NK-92 treated with Interleukin-12 subunit alpha and Interleukin-12 subunit beta, amount 100 ng/mL, for 24 hours (cell line): ENCODE measurements around the gene ZBED4.
"Not testable (repeated sequence)": the region's sequence is repeated elsewhere in the genome, so short reads cannot be mapped to it uniquely, and the experiment has no call there.

Experiments used
- DNase-seq: peaks from one replicate; lab custom pipeline; 2025; lab: John Stamatoyannopoulos, UW

Gene ZBED4, protein sequence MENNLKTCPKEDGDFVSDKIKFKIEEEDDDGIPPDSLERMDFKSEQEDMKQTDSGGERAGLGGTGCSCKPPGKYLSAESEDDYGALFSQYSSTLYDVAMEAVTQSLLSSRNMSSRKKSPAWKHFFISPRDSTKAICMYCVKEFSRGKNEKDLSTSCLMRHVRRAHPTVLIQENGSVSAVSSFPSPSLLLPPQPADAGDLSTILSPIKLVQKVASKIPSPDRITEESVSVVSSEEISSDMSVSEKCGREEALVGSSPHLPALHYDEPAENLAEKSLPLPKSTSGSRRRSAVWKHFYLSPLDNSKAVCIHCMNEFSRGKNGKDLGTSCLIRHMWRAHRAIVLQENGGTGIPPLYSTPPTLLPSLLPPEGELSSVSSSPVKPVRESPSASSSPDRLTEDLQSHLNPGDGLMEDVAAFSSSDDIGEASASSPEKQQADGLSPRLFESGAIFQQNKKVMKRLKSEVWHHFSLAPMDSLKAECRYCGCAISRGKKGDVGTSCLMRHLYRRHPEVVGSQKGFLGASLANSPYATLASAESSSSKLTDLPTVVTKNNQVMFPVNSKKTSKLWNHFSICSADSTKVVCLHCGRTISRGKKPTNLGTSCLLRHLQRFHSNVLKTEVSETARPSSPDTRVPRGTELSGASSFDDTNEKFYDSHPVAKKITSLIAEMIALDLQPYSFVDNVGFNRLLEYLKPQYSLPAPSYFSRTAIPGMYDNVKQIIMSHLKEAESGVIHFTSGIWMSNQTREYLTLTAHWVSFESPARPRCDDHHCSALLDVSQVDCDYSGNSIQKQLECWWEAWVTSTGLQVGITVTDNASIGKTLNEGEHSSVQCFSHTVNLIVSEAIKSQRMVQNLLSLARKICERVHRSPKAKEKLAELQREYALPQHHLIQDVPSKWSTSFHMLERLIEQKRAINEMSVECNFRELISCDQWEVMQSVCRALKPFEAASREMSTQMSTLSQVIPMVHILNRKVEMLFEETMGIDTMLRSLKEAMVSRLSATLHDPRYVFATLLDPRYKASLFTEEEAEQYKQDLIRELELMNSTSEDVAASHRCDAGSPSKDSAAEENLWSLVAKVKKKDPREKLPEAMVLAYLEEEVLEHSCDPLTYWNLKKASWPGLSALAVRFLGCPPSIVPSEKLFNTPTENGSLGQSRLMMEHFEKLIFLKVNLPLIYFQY

DNA sequence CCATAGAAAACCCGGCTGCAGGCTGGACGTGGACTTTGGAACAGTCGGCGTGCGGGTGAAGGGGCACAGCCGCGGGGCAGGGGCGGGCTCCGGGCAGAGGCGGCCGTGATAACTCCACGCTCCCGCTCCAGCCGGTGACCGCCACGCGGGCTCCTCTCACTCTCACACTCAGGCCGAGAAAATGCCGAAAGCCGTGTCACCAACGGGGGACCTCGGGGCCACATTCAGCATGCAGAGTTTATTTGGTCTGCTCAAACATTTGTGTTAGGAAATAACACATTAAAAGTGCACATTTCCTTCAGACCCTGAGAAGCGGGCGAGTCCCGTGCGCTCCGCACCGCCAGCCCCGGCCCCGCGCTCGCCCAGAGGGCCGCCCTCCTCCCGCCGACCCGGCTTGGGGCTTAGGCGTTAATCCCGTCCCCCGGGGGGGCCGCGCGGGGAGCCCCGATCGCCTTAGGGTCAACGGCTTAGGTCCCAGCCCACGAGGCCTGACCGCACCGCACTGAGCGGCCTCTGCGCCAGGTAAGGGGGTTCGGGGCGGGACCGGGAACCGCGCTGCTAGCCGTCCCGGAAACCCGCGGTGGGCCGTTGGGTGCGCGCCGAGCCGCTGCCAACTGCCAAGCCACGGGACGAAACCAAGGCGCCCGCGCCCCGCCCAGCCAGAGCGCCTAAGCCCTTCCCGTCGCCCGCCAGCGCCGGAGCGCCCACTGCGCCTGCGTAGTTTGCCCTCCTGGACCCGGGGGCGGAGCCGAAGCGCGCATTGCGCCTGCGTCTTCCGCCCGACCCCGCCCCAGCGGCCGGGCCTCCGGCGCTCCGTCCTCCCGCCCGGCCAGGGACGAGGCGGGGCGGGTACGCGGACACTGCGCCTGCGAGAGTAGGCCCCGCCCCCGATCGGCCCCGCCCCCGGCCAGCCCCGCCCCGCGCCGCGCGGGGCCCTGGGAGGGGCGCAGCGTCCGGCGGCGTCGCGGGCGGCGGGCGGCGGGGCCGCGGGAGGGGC, at the start of gene ZBED4:
ZBED4 (plus strand) TSS at position 947 of the 997 bp plus-strand sequence. CDS start 29,819 bp downstream, outside the sequence.
- DNase-seq: peak; percentile 94

DNA sequence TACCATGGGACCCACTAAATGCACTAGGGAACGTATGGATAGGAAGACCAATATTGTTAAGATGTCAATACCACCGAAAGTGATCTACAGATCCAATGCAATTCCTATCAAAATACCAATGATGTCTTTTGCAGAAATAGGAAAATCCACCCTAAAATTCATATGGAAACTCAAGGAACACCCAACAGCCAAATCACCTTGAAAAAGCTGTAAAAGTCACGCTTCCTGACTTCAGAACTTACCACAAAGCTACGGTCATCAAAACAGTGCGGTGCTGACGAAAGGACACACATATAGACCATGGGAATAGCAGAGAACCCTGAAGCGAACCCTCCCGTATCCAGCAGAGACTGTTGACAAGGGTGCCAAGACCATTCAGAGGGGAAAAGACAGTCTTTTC, 46.5 kb upstream of the ZBED4 start:
- DNase-seq: no peak

DNA sequence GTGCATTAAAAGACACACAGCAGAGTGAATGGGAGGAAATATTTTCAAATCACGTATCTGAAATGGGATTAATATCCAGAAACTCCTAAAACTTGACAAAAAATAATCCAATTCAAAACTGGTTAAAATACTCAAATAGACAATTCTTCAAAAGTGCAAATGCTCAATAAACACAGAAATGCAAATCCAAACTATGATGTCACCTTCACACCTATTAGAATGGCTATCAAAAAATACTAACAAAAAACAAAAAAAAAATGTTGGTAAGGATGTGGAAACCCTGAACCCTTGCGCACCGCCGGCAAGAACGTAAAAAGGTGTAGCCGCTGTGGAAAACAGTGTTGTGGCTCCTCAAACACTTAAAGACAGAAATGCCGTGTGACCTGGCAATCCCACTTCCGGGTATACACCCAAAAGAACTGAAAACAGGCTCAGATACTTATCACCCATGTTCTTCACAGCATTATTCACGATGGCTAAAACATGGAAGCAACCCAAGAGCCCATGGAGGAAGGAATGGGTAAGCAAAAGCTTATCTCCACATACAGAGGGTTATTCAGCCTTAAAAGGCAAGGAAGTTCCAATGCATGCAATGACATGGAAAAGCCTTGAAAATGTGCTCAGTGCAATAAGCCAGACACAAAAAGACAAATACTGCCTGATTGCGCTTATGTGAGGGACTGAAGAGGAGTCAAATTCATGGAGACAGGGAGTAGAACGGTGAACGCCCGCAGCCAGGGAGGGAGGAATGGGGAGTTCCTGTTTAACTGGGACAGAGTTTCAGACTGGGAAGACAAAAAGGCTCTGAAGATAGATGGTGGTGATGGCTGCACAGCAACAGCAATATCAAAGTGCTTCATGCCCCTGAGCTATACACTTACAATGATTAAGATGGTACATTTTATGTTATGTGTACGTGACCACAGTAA, 45.6 kb upstream of the ZBED4 start:
- DNase-seq: no peak

DNA sequence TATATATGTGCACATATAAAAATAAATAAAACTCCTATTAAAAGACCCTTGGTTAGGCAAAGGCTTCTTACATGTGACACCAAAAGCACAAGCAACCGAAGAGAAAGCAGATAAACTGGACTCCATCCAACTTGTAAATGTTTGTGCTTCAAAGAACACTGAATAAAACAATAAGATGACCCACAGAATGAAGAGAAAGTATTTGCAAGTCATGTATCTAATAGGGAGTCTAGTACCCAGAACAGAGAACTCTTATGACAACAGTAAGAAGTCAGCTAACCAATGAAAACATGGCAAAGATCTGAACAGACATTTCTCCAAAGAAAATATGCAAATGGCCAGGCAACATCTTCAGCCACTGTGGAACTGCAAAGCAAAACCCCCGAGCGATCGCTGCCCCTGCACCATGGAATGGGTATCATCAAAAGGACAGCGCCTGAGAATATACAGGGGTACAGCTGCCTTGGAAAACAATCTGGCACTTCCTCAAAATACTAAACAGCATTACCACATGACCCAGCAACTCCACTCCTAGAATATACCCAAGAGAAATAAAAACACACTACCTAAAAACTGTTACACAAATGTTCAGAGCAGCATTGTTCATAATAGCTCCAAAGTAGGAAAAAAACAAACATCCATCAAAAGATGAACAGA, 43.2 kb upstream of the ZBED4 start:
- no peak for DNase-seq

DNA sequence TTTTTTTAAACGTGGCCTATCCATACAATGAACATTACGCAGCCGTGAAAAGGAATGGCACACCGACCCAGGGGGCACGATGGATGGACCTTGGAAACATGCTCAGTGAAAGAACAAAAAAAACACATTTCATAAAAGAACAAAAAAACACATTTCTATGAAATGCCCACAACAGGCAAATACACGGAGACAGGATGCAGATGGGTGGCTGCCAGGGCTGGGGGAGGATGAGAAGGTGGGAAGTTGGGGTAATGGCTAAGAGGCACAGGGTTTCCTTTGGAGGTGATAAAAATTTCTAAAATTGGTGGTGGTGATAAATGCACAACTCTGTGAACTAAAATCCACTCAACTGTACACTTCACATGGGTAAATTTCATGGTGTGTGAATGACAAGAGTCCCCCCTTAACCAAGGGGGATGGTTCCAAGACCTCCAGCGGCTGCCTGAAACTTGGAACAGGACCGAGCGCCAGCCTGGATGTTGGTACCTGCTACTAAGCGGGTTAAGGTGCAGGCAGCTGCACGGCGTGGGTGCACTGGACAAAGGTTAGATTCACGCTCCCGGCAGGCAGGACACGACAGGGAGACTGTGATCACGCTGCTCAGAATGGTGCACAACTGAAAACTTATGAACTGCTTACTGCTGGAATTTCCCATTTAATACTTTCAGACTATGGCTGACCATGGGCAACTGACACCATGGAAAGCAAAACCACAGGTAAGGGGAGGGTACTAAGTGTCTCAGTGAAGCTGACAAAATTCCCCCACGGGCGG, 42.4 kb upstream of the ZBED4 start:
- DNase-seq: no peak

DNA sequence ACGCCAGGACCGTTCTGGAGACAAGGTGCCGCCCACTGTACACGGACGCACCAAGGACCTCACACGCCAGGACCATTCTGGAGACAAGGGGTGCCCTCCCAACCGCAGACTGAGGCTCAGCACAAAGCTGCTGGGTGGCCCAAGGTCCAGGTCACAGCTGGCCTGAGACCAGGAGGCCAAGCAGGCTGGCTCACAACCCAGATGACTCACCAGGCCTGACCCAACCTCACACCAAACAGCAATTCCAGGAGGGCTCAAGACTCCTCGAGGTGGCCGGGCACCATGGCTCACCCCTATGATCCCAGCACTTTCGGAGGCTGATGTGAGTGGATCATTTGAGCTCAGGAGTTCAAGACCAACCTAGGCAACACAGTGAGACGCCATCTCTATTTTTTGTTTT, 40.8 kb upstream of the ZBED4 start:
- DNase-seq: no peak

DNA sequence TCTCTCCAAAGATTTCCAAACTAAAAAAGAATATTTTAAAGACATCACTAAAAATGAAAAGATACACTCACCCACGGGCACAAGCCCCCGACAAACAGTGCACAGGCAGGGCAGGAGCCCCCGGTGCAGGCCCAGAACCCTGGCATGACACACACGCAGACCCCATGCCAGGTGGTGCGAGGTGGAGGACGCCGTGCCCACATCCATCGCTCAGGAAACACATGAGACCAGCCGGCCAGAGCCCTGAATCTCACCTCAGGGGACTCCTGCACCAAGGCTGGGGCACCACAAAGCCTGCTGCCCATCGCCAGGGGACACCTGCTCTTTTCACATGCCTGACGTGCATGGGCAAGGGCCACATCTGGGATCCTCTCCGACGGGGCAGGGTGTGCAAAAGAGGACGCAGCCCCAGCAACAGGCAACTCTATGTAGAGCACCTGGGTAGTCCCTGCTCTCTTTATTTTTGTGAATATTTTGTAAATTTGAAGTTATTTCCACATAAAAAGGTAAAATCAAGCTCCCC, 39.4 kb upstream of the ZBED4 start:
- DNase-seq: no peak

DNA sequence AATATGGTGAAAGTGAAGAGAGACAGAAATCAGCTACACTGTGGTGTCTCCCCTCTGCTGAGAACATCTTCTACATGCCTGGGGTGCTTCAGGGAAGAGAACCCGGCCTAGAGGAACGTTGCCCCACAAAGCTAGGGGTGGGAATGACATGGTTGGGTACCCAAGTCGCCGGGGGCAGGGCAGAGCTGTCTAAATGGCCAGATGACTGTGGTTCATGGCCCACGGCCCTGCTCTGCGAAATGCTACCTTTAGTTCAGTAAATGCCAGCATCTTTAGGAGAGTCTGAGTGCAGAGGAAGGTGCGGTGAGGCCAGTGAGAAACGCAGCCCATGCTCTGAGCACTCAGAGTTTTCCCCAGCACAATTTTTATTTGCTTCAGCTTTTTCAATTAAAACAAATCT, 38.8 kb upstream of the ZBED4 start:
- no peak for DNase-seq

DNA sequence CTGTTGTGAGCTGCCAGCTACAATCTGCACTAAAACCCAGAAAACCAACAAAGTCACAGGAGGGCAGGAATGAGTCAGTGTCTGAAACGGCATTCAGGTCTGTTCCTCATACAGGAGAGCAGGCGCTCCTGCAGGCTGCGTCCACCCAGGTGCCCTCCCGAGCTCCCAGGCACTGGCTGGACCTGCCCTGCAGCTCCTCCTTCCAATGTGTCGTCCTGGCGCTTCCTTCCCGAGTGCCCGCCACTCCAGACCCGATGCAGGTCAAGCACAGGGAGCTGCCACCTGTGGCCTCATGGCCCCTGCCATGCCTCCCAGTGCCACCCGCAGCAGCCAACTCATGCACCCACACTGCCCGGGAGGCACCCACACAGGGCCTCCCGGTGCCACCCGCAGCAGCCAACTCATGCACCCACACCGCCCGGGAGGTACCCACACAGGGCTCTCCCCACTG, 38.0 kb upstream of the ZBED4 start:
- no peak for DNase-seq

DNA sequence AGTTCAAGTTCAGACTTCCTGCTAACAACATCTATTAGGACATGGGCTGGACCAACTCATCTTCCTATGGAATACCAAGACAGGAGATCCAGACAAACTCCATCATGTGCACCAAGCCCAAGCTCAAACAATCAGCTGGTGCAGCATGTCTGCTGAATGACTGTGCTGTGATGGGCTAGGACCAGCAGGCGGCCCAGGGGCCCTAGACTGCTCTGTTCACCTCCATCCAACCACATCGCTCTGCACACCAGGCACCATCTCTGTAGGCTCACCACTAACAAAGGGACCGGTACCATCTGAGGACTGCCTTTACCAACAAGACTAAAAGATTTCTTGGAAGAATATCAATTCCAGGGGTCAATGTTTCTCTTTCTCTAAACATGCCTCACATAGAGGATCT, 36.3 kb upstream of the ZBED4 start:
- DNase-seq: no peak

DNA sequence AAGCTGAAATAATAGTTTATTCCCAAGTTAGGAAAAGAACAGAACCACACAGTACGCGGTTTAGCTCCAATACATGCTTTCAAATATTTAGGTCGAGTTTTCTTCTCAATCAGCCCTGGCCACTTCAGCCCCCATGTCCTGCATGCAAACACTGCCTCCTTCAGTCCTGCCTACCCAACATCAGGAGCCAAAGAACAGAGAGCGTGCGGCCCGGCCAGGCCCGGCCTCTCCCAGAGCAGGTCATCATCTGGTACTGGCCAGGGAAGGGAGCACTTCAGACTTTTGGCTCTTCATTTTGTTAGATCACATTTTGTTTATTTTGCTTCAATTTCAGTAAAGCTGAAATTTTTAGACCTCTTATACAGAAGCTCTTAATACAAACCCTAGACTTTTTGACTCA, 32.7 kb upstream of the ZBED4 start:
- no peak for DNase-seq

DNA sequence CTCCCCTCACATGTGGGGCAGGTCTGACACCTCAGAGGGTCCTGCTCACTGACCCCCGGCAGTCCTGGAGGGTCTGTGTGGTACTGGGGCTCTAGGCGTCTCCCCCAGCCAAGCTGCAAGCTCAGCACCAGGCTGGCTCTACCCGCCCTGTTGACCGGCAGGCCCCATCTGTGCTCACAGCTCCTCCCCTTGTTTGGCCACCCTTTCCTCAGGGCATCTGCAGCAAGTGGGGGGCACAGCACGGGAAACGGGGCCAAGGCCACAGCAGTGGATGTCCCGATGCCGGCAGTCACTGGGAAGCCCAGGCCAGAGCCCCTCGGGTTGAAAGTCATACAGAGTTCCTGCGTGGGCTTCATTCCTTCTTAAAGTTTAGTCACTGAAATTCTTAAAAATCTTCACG, 31.9 kb upstream of the ZBED4 start:
- DNase-seq: not testable (repeated sequence)

DNA sequence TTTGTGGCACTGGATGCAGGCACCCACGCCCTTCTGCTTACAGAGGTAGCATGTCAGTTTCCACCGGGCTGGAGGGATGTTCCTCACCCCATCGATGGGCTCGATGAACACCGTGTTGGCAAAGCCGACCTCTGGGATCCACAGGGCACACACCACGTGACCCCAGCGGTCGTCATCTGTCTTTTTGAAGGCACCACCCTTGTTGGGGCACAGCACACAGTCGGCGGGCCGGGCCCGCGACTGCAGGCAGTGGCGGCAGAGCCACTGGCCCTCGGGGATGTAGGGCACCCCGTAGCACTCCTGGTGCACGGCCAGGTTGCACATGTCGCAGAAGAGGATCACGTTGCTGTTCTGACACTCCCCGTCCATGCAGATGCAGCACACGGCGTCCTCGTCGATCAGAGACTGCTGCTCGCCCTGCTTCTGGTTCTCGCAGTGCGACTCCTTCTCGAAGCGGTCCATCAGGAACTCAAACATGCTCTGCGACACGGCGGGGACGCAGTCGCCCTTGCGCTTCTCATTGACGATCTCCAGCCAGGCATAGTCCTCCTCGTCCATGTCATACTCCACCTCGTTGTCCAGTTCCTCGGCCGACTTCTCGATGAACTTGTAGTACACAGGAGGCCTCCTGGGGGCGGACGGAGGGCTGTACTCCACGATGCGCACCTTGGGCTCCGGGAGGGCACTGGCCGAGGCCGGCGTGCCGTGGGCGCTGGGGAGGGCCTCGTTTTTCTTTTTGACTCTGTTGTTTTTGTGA, 30.2 kb upstream of the ZBED4 start:
- no peak for DNase-seq

DNA sequence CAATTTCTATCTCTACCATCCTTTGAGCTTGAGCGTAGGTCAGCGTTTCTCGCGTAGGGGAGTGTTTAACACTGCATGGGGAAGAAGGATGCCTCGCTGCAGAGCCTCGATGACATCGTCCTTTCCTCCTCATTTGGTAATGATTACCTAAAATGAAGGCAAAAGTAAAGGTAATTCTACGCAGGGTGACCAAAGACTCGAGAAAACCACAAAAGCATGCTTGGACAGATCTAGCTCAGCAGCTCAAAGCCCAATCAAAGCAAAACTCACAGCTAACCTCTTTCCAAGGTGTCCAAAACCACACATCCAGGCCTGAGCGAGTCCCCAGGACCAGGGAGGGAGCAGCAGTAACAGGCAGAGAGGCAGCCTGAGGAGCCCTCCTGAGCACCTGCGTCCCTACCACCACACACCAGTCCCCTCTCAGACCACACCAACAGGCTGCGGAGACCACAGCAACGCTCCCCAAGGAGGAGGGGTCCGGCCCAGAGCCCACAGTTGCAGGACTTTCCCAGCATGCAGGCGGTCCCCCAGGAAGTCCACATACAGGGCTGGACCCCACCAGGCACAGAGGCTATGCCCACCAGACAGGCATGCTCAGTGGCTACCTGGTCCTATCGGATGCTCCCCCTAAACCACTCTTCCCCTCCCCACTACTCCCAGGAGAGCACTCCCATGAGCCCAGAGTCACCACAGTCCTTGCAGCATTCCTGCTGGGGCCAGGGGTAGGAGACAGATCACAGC, 29.3 kb upstream of the ZBED4 start:
- no peak for DNase-seq

DNA sequence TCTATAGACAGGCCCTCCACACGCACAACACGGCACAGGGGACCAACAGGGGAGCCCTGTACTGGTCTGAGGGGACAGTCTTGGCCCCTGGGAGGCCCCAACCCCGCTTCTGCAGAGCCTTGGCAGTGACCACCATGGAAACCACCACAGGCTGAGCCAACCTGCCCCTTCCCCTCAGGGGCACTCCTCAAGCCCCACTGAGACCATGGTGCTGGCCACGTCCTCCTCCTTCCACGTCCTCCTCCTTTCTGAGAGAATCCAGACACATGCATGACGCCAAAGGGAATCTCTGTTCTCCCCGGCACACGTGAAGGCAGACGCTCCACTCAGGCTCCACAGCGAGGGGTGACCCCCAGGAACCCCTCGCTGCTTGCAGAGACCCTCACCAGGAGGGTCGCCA, 28.7 kb upstream of the ZBED4 start:
- no peak for DNase-seq

DNA sequence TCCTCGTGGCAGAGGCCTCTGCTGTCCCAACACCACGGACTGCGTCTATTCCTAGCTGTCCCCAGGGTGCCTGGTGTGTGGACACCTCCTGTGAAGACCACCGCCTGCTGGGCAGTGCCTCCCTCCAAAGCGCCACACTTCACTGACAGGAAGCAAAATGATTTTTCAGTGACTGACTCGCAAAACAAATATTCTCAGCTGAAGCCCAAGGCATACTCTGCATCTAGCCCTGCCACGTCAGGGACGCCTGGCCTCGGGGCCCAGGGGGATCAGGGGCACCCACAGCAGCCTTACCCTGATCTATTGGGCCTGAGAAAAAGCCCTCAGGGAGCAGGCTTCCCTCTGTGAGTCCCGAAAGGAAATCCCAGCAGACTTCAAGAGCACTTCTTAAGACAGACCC, 28.2 kb upstream of the ZBED4 start:
- no peak for DNase-seq
